Osteoblast (primary cell): ENCODE results near the gene BIRC6. TPM values are rescaled to one million over a fixed set of nuclear protein-coding genes. Genes with fewer than 3 reads are reported as not detected.

Experiments
- DNase-seq: peaks from one replicate; pipeline ENCODE4 v3.0.0; 2011; ENCODE audit warnings: low spot score, mixed read lengths; ENCODE audit not compliant: insufficient read length; ENCODE audit errors: missing footprints
- H2AFZ ChIP-seq: 2 replicates; pipeline ENCODE4 v1.6.0; 2011; ENCODE audit warnings: mild to moderate bottlenecking, low read length
- H3K27ac ChIP-seq: 2 replicates; pipeline ENCODE4 v1.5.1; 2011; ENCODE audit warnings: mild to moderate bottlenecking, low read depth, low read length, moderate library complexity
- H3K27me3 ChIP-seq: 2 replicates; pipeline ENCODE4 v1.6.0; 2012; ENCODE audit warnings: mild to moderate bottlenecking, control low read depth, inconsistent platforms, low read length, moderate library complexity; ENCODE audit not compliant: insufficient read depth
- H3K36me3 ChIP-seq: 2 replicates; pipeline ENCODE4 v1.5.1; 2011; ENCODE audit warnings: mild to moderate bottlenecking, low read length, control low read depth, moderate library complexity; ENCODE audit not compliant: insufficient read depth
- H3K4me1 ChIP-seq: 2 replicates; pipeline ENCODE4 v1.5.1; 2011; ENCODE audit warnings: mild to moderate bottlenecking, low read length, control low read depth, moderate library complexity; ENCODE audit not compliant: insufficient read depth
- H3K4me2 ChIP-seq: 2 replicates; pipeline ENCODE4 v1.6.0; 2011; ENCODE audit warnings: mild to moderate bottlenecking, low read length; ENCODE audit not compliant: insufficient read depth
- H3K4me3 ChIP-seq: fragments of 200-600 bp; sonication (generic); 3 replicates; pipeline ENCODE4 v1.5.1; 2012; ENCODE audit warnings: mild to moderate bottlenecking, low read length, inconsistent platforms; ENCODE audit not compliant: insufficient read depth
- H3K79me2 ChIP-seq: 2 replicates; pipeline ENCODE4 v1.6.0; 2012; ENCODE audit warnings: mild to moderate bottlenecking, low read length, control low read depth, inconsistent platforms; ENCODE audit not compliant: insufficient read depth
- H3K9me3 ChIP-seq: 2 replicates; pipeline ENCODE4 v1.5.1; 2011; ENCODE audit warnings: low read depth, low read length, control low read depth
- H4K20me1 ChIP-seq: 2 replicates; pipeline ENCODE4 v1.6.0; 2012; ENCODE audit warnings: mild to moderate bottlenecking, low read length, control low read depth; ENCODE audit not compliant: insufficient read depth
- total RNA-seq: library from RNA; depleted of rRNA; stranded (reverse); fragments of >200 nt; gene quantifications from 2 replicates; pipeline ENCODE4 v1.2.3, GENCODE V29; 2012
- TF ChIP-seq, protein P1 (sequence below): IDR thresholded peaks from 2 replicates; pipeline ENCODE4 v1.5.1; 2011; ENCODE audit warnings: mild to moderate bottlenecking, low read depth, low read length, moderate library complexity; ENCODE audit errors: extremely low read depth

The BIRC6 gene
- total RNA-seq, 1 donor, result 144 TPM

DNA sequence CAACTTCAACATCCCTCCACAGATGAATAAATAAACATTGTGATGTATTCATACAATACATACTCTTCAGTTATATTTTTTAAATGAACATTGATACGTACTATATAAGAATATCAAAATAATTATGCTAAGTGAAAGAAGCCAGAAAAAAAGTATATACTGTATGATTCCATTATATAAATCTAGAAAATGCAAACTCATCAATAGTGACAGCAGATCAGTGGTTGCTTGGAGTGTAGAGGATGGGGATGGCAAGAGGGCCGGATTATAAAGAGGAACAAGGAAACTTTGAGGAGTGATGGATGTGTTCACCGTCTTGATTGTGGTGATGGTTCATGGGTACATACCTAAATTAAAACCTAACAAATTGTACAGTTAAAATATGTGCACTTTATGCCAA lies 268.0 kb downstream of the BIRC6 start:
- no peak for DNase-seq
- Histone ChIP-seq H3K4me3 (no peak overlapping the region), H2AFZ (no peak overlapping the region), H3K4me1 (peaks cover 4% of the 10 kb centered on the region), H3K27me3 (no peaks in the 10 kb centered on the region), H4K20me1 (no peaks in the 10 kb centered on the region), H3K4me2 (no peak overlapping the region), H3K79me2 (peaks cover 14% of the 10 kb centered on the region), H3K36me3 (peaks cover 4% of the 10 kb centered on the region), H3K27ac (no peak overlapping the region), H3K9me3 (no peaks in the 10 kb centered on the region)
- TF ChIP-seq, protein P1, sequence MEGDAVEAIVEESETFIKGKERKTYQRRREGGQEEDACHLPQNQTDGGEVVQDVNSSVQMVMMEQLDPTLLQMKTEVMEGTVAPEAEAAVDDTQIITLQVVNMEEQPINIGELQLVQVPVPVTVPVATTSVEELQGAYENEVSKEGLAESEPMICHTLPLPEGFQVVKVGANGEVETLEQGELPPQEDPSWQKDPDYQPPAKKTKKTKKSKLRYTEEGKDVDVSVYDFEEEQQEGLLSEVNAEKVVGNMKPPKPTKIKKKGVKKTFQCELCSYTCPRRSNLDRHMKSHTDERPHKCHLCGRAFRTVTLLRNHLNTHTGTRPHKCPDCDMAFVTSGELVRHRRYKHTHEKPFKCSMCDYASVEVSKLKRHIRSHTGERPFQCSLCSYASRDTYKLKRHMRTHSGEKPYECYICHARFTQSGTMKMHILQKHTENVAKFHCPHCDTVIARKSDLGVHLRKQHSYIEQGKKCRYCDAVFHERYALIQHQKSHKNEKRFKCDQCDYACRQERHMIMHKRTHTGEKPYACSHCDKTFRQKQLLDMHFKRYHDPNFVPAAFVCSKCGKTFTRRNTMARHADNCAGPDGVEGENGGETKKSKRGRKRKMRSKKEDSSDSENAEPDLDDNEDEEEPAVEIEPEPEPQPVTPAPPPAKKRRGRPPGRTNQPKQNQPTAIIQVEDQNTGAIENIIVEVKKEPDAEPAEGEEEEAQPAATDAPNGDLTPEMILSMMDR, result no peak

DNA sequence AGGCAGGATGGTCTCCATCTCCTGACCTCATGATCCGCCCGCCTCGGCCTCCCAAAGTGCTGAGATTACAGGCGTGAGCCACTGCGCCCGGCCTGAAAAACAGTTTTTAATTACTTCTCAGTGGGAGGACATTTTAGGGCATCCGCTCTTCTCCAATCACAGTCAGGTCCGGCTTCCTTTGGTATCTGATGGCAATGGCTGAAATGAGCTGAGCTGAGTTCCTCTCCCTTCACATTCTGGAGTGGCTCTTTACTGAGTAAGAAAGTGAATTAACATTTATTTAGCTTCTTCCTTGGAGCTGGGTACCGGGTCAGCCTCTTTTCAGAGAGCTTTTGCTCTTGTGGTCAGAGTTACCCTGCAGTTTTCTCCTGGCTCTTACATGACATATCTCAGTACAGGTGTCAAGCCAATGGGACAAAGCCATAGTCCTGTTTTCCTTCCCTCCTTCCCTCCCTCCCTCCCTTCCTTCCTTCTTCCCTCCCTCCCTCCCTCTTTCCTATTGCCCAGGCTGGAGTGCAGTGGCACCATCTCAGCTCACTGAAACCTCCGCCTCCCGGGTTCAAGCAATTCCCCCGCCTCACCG lies 269.9 kb downstream of the BIRC6 start:
- Histone ChIP-seq H3K9me3 (no peaks in the 10 kb centered on the region), H3K27ac (no peak overlapping the region), H2AFZ (no peak overlapping the region), H3K27me3 (no peaks in the 10 kb centered on the region), H3K4me1 (peaks cover 4% of the 10 kb centered on the region), H3K36me3 (peaks cover 13% of the 10 kb centered on the region), H3K4me3 (no peak overlapping the region), H3K79me2 (peaks cover 15% of the 10 kb centered on the region), H3K4me2 (peak overlapping the region; percentile 100), H4K20me1 (no peaks in the 10 kb centered on the region)
- peak; percentile 15 for DNase-seq
- TF ChIP-seq, protein P1, result no peak

DNA sequence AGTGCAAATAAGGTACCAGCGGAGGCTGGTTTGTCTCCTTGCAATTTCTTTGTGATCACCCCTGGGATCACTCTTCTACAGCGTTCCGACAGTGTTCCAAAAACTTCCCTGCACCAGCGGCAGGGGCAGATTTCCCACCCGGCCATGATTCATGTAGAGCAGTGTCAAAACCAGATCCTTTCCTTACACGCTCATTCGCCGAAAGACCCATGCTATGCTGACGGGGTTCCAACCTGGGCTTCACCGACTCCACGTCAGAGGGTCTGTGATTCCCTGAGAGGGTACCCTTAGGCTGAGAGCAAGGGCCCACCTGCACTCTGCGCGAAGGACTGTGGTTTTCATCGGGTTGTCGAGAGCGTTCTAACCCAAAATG lies 270.6 kb downstream of the BIRC6 start:
- Histone ChIP-seq H3K4me2 (peak overlapping the region; percentile 100), H3K27me3 (no peaks in the 10 kb centered on the region), H3K79me2 (peaks cover 15% of the 10 kb centered on the region), H2AFZ (peak overlapping the region; percentile 92), H4K20me1 (no peaks in the 10 kb centered on the region), H3K9me3 (no peaks in the 10 kb centered on the region), H3K36me3 (peaks cover 10% of the 10 kb centered on the region), H3K4me1 (peaks cover 4% of the 10 kb centered on the region), H3K4me3 (peak overlapping the region; percentile 96), H3K27ac (peak overlapping the region; percentile 86)
- peak; percentile 69 for DNase-seq
- TF ChIP-seq, protein P1, result peak; percentile 42

DNA sequence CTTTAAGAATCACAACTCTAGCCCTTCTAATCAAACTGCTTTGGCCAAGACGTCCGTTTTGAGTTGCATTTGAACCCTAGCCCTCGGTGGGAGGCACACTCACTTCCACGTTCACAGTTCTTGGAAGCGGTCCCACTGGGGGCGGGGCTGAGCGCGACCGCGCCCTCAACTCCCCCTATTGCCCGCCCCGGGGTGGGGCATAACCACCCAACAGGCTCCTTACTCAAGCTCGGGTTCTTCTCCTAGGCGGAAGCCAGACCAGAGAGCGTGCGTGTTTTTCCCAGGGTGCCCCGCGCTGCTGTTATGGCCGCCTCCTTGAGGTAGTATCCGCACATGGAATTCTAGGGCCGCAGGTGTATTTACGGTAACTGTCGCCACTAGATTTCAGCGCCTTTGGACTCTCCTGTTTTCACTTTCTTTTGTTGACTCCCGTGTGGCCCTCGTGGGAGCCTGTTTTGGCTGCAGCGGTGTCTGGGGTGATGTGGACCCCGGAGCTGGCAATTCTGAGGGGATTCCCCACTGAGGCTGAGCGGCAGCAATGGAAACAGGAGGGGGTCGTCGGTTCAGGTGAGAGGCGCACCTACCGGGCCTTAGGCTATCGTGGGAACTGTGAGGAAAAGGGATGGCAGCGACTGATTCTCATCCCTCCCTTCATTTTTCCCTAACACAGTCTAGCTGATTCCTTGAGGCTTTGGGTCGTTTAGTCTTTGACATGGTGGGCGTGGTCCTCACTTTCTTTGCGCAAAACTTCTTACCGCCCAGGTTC lies 271.2 kb downstream of the BIRC6 start, which contains the start of gene TTC27:
TSS of gene TTC27 (plus strand) at position 237 of the 766 bp plus-strand sequence. CDS start at position 480, 243 bp downstream.
- H3K36me3 ChIP-seq, result peaks cover 14% of the 10 kb centered on the region
- DNase-seq, result peak; percentile 97
- no peaks in the 10 kb centered on the region for H3K9me3 ChIP-seq
- H3K4me1 ChIP-seq, result peaks cover 4% of the 10 kb centered on the region
- H3K79me2 ChIP-seq, result peaks cover 15% of the 10 kb centered on the region
- H3K4me3 ChIP-seq, result peak within 1 kb of the TSS; percentile 96
- TF ChIP-seq, protein P1, result no peak
- H2AFZ ChIP-seq, result peak within 1 kb of the TSS; percentile 96
- peak within 1 kb of the TSS; percentile 86 for H3K27ac ChIP-seq
- peak within 1 kb of the TSS; percentile 100 for H3K4me2 ChIP-seq
- no peaks in the 10 kb centered on the region for H3K27me3 ChIP-seq
- H4K20me1 ChIP-seq, result no peaks in the 10 kb centered on the region
